Measurements from ENCODE around the gene LSM11.
"Not testable (repeated sequence)": the region's sequence is repeated elsewhere in the genome, so short reads cannot be mapped to it uniquely, and the experiment has no call there.

LSM11 gene

GRCh38 chr5:157743163-157744050 lies at the start of gene LSM11:
LSM11 (plus strand) TSS chr5:157743712; CDS start chr5:157743751, 39 bp downstream.
- peak; percentile 95 for DNase-seq (ENCODE audit: low spot score)

GRCh38 chr5:157693816-157694215 lies 49.7 kb upstream of the LSM11 start:
- not testable (repeated sequence) for DNase-seq (ENCODE audit: low spot score)

- not testable (repeated sequence) for DNase-seq (ENCODE audit: low spot score)
Measured at GRCh38 chr5:157696154-157696553, 47.4 kb upstream of the LSM11 start.

- DNase-seq (ENCODE audit: low spot score), result not testable (repeated sequence)
Measured at GRCh38 chr5:157698674-157699073, 44.8 kb upstream of the LSM11 start.

- no peak for DNase-seq (ENCODE audit: low spot score)
Measured at GRCh38 chr5:157703736-157704135, 39.8 kb upstream of the LSM11 start.

GRCh38 chr5:157708866-157709265 lies 34.6 kb upstream of the LSM11 start:
- DNase-seq (ENCODE audit: low spot score), result no peak

GRCh38 chr5:157709346-157709745 lies 34.2 kb upstream of the LSM11 start:
- DNase-seq (ENCODE audit: low spot score), result no peak

- no peak for DNase-seq (ENCODE audit: low spot score)
Measured at GRCh38 chr5:157710431-157710830, 33.1 kb upstream of the LSM11 start.

GRCh38 chr5:157710882-157711281 lies 32.6 kb upstream of the LSM11 start:
- no peak for DNase-seq (ENCODE audit: low spot score)

GRCh38 chr5:157713830-157714595 lies 29.5 kb upstream of the LSM11 start:
- DNase-seq (ENCODE audit: low spot score), result no peak

- DNase-seq (ENCODE audit: low spot score), result no peak
Measured at GRCh38 chr5:157714596-157714864, 29.0 kb upstream of the LSM11 start.

GRCh38 chr5:157718519-157718918 lies 25.0 kb upstream of the LSM11 start:
- DNase-seq (ENCODE audit: low spot score), result peak; percentile 21

- no peak for DNase-seq (ENCODE audit: low spot score)
Measured at GRCh38 chr5:157719245-157719644, 24.3 kb upstream of the LSM11 start.

GRCh38 chr5:157721159-157721558 lies 22.4 kb upstream of the LSM11 start:
- no peak for DNase-seq (ENCODE audit: low spot score)

- not testable (repeated sequence) for DNase-seq (ENCODE audit: low spot score)
Measured at GRCh38 chr5:157722895-157723294, 20.6 kb upstream of the LSM11 start.

- DNase-seq (ENCODE audit: low spot score), result not testable (repeated sequence)
Measured at GRCh38 chr5:157726607-157727006, 16.9 kb upstream of the LSM11 start.

- not testable (repeated sequence) for DNase-seq (ENCODE audit: low spot score)
Measured at GRCh38 chr5:157727858-157728257, 15.7 kb upstream of the LSM11 start.

GRCh38 chr5:157729858-157730257 lies 13.7 kb upstream of the LSM11 start:
- no peak for DNase-seq (ENCODE audit: low spot score)

- no peak for DNase-seq (ENCODE audit: low spot score)
Measured at GRCh38 chr5:157730900-157731271, 12.6 kb upstream of the LSM11 start.

GRCh38 chr5:157731272-157732129 lies 12.0 kb upstream of the LSM11 start, which contains the start of gene THG1L:
THG1L (plus strand) TSS chr5:157731420; CDS start chr5:157731441, 21 bp downstream.
- DNase-seq (ENCODE audit: low spot score), result peak; percentile 98

- no peak for DNase-seq (ENCODE audit: low spot score)
Measured at GRCh38 chr5:157732130-157732514, 11.4 kb upstream of the LSM11 start.

GRCh38 chr5:157732596-157733262 lies 10.8 kb upstream of the LSM11 start:
- no peak for DNase-seq (ENCODE audit: low spot score)
